ENCODE measurements around the gene SOCS6. TPM values are rescaled to one million over a fixed set of nuclear protein-coding genes. Genes with fewer than 3 reads are reported as not detected.

The SOCS6 gene
- total RNA-seq, 1 donor from 2014 or later: 29.3 TPM

GRCh38 chr18:70376914-70377258 is 88.0 kb downstream of the SOCS6 start:
- Mint-ChIP-seq H3K36me3 (no peaks in the 10 kb centered on the region), H3K4me3 (no peak overlapping the region), H3K4me1 (peaks cover 16% of the 10 kb centered on the region), H3K27ac (no peak overlapping the region), H3K27me3 (ENCODE audit: low read depth) (peaks cover 2% of the 10 kb centered on the region), H3K9me3 (no peaks in the 10 kb centered on the region)
- no peak for DNase-seq (ENCODE audit: low spot score in 2 of 2, unreplicated experiment in 2 of 2)
- TF ChIP-seq CTCF (IDR thresholded peaks at IDR 0.05; ENCODE audit: unreplicated experiment): no peak

GRCh38 chr18:70377317-70377799 is 88.5 kb downstream of the SOCS6 start:
- DNase-seq (ENCODE audit: low spot score in 2 of 2, unreplicated experiment in 2 of 2): no peak
- Mint-ChIP-seq H3K27me3 (ENCODE audit: low read depth) (peaks cover 2% of the 10 kb centered on the region), H3K4me3 (no peak overlapping the region), H3K4me1 (peaks cover 19% of the 10 kb centered on the region), H3K27ac (no peak overlapping the region), H3K36me3 (no peaks in the 10 kb centered on the region), H3K9me3 (no peaks in the 10 kb centered on the region)
- no peak for TF ChIP-seq CTCF (IDR thresholded peaks at IDR 0.05; ENCODE audit: unreplicated experiment)

GRCh38 chr18:70377857-70378701 is 89.2 kb downstream of the SOCS6 start:
- no peak for TF ChIP-seq CTCF (IDR thresholded peaks at IDR 0.05; ENCODE audit: unreplicated experiment)
- no peaks in the 10 kb centered on the region for H3K36me3 Mint-ChIP-seq
- H3K9me3 Mint-ChIP-seq: no peaks in the 10 kb centered on the region
- H3K27me3 Mint-ChIP-seq (ENCODE audit: low read depth): peaks cover 2% of the 10 kb centered on the region
- no peak for DNase-seq (ENCODE audit: low spot score in 2 of 2, unreplicated experiment in 2 of 2)
- H3K4me1 Mint-ChIP-seq: peaks cover 19% of the 10 kb centered on the region
- no peak overlapping the region for H3K27ac Mint-ChIP-seq
- H3K4me3 Mint-ChIP-seq: no peak overlapping the region

Other genes with a start within 250 kb of the SOCS6 start
- 23.1 to 25.6 TPM (median 24.9 TPM) in 3 replicates for gene RTTN, start 83.4 kb upstream of the SOCS6 start, total RNA-seq